Keratinocyte (primary cell): ENCODE data around the gene TYW1B.
"Not testable (repeated sequence)": the region's sequence is repeated elsewhere in the genome, so short reads cannot be mapped to it uniquely, and the experiment has no call there.

Experiments
- CTCF ChIP-seq, 3 experiments: IDR thresholded peaks in 1 of 3; conservative IDR thresholded peaks in 1 of 3; optimal IDR thresholded peaks in 1 of 3; 2 replicates in 2 of 3; 3 replicates in 1 of 3; pipeline versions ENCODE3 to v1.5.1; 2011; ENCODE audit warnings: low read length in 3 of 3, mild to moderate bottlenecking in 3 of 3, moderate library complexity in 2 of 3, control low read depth in 1 of 3, inconsistent platforms in 1 of 3; ENCODE audit not compliant: insufficient read depth in 2 of 3; ENCODE audit errors: extremely low read depth in 1 of 3
- EZH2 ChIP-seq: IDR thresholded peaks from one replicate; pipeline ENCODE4 v1.6.1; 2012; ENCODE audit warnings: inconsistent platforms, mild to moderate bottlenecking, low read length, moderate library complexity

GRCh38 chr7:72840966-72841511 is 13.0 kb upstream of the TYW1B start:
- not testable (repeated sequence) for TF ChIP-seq CTCF (optimal IDR thresholded peaks at IDR 0.05 in 1 of 3, IDR thresholded peaks at IDR 0.05 in 1 of 3, conservative IDR thresholded peaks at IDR 0.05 in 1 of 3; ENCODE audit: extremely low read depth in 1 of 3, insufficient read depth in 2 of 3, low read length in 3 of 3); EZH2
